DND-41 (cell line): ENCODE measurements around the gene NDUFS2.

ENCODE experiments used
- EZH2 ChIP-seq: IDR thresholded peaks from 3 replicates; pipeline ENCODE4 v1.6.1; 2012; ENCODE audit warnings: borderline replicate concordance, low read depth, mild to moderate bottlenecking, moderate library complexity, low read length, inconsistent platforms; ENCODE audit not compliant: severe bottlenecking
- TF ChIP-seq, protein P1 (sequence below): IDR thresholded peaks from 2 replicates; pipeline ENCODE4 v1.5.1; 2012; ENCODE audit warnings: borderline replicate concordance, low read length, moderate library complexity, mild to moderate bottlenecking; ENCODE audit not compliant: poor library complexity, severe bottlenecking; ENCODE audit errors: extremely low read depth

- TF ChIP-seq EZH2, result no peak
- TF ChIP-seq, protein P1, sequence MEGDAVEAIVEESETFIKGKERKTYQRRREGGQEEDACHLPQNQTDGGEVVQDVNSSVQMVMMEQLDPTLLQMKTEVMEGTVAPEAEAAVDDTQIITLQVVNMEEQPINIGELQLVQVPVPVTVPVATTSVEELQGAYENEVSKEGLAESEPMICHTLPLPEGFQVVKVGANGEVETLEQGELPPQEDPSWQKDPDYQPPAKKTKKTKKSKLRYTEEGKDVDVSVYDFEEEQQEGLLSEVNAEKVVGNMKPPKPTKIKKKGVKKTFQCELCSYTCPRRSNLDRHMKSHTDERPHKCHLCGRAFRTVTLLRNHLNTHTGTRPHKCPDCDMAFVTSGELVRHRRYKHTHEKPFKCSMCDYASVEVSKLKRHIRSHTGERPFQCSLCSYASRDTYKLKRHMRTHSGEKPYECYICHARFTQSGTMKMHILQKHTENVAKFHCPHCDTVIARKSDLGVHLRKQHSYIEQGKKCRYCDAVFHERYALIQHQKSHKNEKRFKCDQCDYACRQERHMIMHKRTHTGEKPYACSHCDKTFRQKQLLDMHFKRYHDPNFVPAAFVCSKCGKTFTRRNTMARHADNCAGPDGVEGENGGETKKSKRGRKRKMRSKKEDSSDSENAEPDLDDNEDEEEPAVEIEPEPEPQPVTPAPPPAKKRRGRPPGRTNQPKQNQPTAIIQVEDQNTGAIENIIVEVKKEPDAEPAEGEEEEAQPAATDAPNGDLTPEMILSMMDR, result no peak
These were observed 37.1 kb upstream of the NDUFS2 start for GRCh38 chr1:161164901-161165610.
